Right lobe of liver (tissue), 6 donors: ENCODE measurements around the gene C2CD3. TPM values are rescaled to one million over a fixed set of nuclear protein-coding genes. Genes with fewer than 3 reads are reported as not detected.
"Not testable (repeated sequence)": the region's sequence is repeated elsewhere in the genome, so short reads cannot be mapped to it uniquely, and the experiment has no call there.

ENCODE experiments used
- ATAC-seq, 4 donors: fragments of 200-7000 bp; cut with Tn5 transposase; one replicate each; pipeline ENCODE4 v1.9.1; 2020; ENCODE audit warnings: mild to moderate bottlenecking in 4 of 4, moderate library complexity in 4 of 4
- DNase-seq, 3 donors: peaks; one replicate each; pipeline ENCODE4 v3.0.0-alpha.2; 2020
- H3K27ac ChIP-seq, 3 donors: fragments of 200-600 bp; one replicate each; pipeline ENCODE4 v1.8.0; 2022
- H3K27me3 ChIP-seq, 2 donors: fragments of 200-600 bp; one replicate each; pipeline ENCODE4 v1.8.0; 2022
- H3K36me3 ChIP-seq, 4 donors: fragments of 200-600 bp; sonication (generic) in 1 of 4; one replicate each; pipeline versions ENCODE4 v1.5.1 to v1.8.0; 2017 to 2022; ENCODE audit warnings: control low read depth in 1 of 4
- H3K4me1 ChIP-seq, 4 donors: fragments of 200-600 bp; sonication (generic) in 1 of 4; one replicate each; pipeline versions ENCODE4 v1.5.1 to v1.8.0; 2017 to 2022; ENCODE audit warnings: control low read depth in 1 of 4
- H3K4me3 ChIP-seq, 3 donors: fragments of 200-600 bp; one replicate each; pipeline ENCODE4 v1.8.0; 2022
- H3K9me3 ChIP-seq, 4 donors: fragments of 200-600 bp; sonication (generic) in 1 of 4; one replicate each; pipeline versions ENCODE4 v1.5.1 to v1.8.0; 2017 to 2022; ENCODE audit warnings: control low read depth in 1 of 4
- POLR2A ChIP-seq: fragments of 450-650 bp; IDR thresholded peaks from one replicate; pipeline ENCODE4 v1.6.1; 2017; ENCODE audit warnings: antibody characterized with exemption, mild to moderate bottlenecking
- WGBS: methylation state at CpG from one replicate; pipeline ENCODE4 v1.1.6; 2018; ENCODE audit warnings: low coverage, low lambda C conversion rate; ENCODE audit not compliant: insufficient coverage; ENCODE audit errors: missing lambda C conversion rate; 5-methylcytosine and 5-hydroxymethylcytosine counted together
- intact Hi-C, 2 donors: fragments of 100-400 bp; cut with DNase I; formaldehyde crosslinking; loops; one replicate each; pipeline versions ENCODE4 v1.11.2 to v1.14.1; 2022
- total RNA-seq, 6 experiments: library from RNA; depleted of rRNA in 2 of 6; stranded (reverse); fragments of >200 nt in 2 of 6; fragmentation: NEBNext Ultra II Directional in 3 of 6; extraction: Animal tissue kit (Norgen Biotek cat#: 25700) in 3 of 6; gene quantifications; one replicate each; pipeline versions ENCODE4 v1.1.0 to v1.2.4, GENCODE V29; 2016 to 2023
- TF ChIP-seq, protein P1 (sequence below), 4 donors: fragments of 200-600 bp in 3 of 4; fragments of 450-650 bp in 1 of 4; IDR thresholded peaks; one replicate each; pipeline versions ENCODE4 v1.5.1 to v1.8.0; 2016 to 2022; ENCODE audit warnings: antibody characterized with exemption in 4 of 4, mild to moderate bottlenecking in 2 of 4
- donor health status: DM: no; HTN: yes; CAD: no.
- donor health status: DM: no; HTN: no; CAD: no.
- donor health status: DM: no; HTN: no; CAD: no.
- donor health status: DM: no; HTN: yes; CAD: no.
- donor health status: DM: no; HTN: yes; CAD: no.

Gene C2CD3
- total RNA-seq, 6 experiments from 2014 or later = 4.8 to 9.6 (median 7.4) TPM

DNA sequence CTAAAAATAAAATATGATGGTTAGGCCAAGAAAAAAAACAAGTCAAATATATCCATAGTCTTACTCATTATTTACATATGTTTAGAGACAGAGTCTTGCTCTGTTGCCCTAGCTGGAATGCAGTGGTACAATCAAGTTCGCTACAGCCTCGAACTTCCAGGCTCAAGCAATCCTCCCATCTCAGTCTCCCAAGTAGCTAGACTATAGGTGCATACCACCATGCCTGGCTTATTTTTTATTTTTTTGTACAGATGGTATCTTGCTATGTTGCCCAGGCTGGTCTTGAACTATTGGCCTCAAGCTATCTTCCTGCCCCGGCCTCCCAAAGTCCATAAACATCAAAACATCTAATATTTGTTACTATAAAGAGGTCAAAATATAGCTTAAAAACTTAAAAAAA is 36.1 kb downstream of the C2CD3 start:
- no peak for TF ChIP-seq POLR2A
- TF ChIP-seq, protein P1, sequence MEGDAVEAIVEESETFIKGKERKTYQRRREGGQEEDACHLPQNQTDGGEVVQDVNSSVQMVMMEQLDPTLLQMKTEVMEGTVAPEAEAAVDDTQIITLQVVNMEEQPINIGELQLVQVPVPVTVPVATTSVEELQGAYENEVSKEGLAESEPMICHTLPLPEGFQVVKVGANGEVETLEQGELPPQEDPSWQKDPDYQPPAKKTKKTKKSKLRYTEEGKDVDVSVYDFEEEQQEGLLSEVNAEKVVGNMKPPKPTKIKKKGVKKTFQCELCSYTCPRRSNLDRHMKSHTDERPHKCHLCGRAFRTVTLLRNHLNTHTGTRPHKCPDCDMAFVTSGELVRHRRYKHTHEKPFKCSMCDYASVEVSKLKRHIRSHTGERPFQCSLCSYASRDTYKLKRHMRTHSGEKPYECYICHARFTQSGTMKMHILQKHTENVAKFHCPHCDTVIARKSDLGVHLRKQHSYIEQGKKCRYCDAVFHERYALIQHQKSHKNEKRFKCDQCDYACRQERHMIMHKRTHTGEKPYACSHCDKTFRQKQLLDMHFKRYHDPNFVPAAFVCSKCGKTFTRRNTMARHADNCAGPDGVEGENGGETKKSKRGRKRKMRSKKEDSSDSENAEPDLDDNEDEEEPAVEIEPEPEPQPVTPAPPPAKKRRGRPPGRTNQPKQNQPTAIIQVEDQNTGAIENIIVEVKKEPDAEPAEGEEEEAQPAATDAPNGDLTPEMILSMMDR (IDR thresholded peaks at IDR 0.05) = no peak
- ATAC-seq = no peak
- intact Hi-C loops = no loop called here
- Histone ChIP-seq H3K27ac (no peak overlapping the region), H3K9me3 (no peaks in the 10 kb centered on the region), H3K4me1 (no peaks in the 10 kb centered on the region), H3K4me3 (no peak overlapping the region), H3K36me3 (peaks cover 0 to 7% (median 0%) of the 10 kb centered on the region in 4 donors), H3K27me3 (no peaks in the 10 kb centered on the region)
- no peak for DNase-seq
- 96% methylated on average over 3 of the region's 3 CpGs for WGBS

DNA sequence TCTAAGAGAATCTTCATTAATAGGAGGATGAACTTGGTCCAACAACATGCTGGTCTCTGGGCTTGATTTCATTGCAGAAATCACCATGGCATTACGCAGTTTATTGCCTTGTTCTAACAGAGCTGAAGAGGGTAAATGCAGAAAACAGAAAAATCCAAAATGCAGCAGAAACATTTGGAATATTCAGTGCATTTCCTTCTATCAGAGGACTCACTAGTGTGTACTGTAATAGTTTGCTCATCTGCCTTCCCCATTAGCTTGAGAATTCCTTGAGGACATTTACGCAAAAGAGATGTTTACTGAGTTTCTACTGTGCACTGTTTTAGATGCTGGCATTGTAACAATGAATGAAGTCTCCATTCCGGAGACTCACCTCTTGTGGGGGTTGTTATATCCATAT is 37.4 kb downstream of the C2CD3 start:
- peaks cover 0 to 7% (median 0%) of the 10 kb centered on the region in 4 donors for H3K36me3 ChIP-seq
- DNase-seq (no peak), ATAC-seq (no peak)
- intact Hi-C loops = no loop called here
- H3K9me3 ChIP-seq = no peaks in the 10 kb centered on the region
- H3K27ac ChIP-seq = no peak overlapping the region
- no peaks in the 10 kb centered on the region for H3K4me1 ChIP-seq
- no peaks in the 10 kb centered on the region for H3K27me3 ChIP-seq
- no peak overlapping the region for H3K4me3 ChIP-seq
- TF ChIP-seq, protein P1 (IDR thresholded peaks at IDR 0.05) = no peak
- no peak for TF ChIP-seq POLR2A
- 97% methylated on average over 3 of the region's 3 CpGs for WGBS

DNA sequence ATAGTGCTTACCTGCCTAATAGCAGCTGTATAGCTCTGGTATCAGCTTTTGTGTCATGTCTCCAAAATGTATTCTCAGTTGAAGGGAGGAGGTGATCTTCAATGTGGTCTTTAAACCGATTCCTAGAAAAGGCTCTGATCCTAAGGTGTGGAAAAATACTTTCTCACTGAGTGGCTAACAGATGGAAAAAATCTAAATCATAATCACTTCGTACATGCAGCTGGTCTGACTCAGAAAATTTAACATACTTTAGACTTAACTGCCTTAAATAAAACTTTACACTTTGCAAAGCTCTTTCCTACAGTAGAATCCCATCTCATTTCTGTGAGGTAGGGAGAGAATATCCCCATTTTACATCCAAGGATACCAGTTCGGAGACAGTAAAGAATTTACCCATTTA is 38.0 kb downstream of the C2CD3 start:
- intact Hi-C loops = no loop called here
- H3K9me3 ChIP-seq = no peaks in the 10 kb centered on the region
- H3K27ac ChIP-seq = no peak overlapping the region
- TF ChIP-seq, protein P1 (IDR thresholded peaks at IDR 0.05) = no peak
- no peak for TF ChIP-seq POLR2A
- no peak for ATAC-seq
- no peaks in the 10 kb centered on the region for H3K27me3 ChIP-seq
- no peak for DNase-seq
- peaks cover 0 to 7% (median 0%) of the 10 kb centered on the region in 4 donors for H3K36me3 ChIP-seq
- no peaks in the 10 kb centered on the region for H3K4me1 ChIP-seq
- WGBS = 95% methylated on average over 3 of the region's 3 CpGs
- no peak overlapping the region for H3K4me3 ChIP-seq

DNA sequence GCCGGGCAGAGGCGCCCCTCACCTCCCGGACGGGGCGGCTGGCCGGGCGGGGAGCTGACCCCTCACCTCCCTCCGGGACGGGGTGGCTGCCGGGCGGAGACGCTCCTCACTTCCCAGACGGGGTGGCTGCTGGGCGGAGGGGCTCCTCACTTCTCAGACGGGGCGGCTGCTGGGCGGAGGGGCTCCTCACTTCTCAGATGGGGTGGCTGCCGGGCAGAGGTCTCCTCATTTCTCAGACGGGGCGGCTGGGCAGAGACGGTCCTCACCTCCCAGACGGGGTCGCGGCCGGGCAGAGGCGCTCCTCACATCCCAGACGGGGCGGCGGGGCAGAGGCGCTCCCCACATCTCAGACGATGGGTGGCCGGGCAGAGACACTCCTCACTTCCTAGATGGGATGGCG is 41.7 kb downstream of the C2CD3 start:
- no CpG with 5 or more reads among the region's 33 CpGs for WGBS
- H3K9me3 ChIP-seq, H3K4me1 ChIP-seq, H3K4me3 ChIP-seq, H3K36me3 ChIP-seq, H3K27ac ChIP-seq, ATAC-seq, intact Hi-C loops, DNase-seq, H3K27me3 ChIP-seq: not testable (repeated sequence)

DNA sequence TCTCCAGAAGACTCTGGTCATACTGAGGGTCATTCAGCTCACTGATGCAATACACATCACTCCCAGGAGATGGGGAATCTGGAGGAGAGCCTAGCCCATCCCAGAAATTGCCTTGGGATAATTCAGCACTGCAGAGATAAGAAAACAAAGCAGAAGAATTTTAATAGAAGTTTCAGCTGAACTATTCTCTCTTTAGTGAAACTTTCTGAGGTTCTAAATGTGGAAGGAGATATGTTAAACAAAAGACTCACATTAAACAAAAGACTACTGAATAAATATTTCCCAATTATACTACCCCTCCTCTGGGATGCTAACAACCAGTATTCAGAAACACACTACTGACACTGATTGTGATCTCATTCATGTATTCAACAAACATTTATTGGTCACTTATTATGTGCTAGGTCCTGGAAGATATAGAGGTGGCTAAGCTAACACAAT is 47.8 kb downstream of the C2CD3 start:
- Histone ChIP-seq H3K27me3 (no peaks in the 10 kb centered on the region), H3K4me1 (no peaks in the 10 kb centered on the region), H3K4me3 (no peak overlapping the region), H3K36me3 (no peaks in the 10 kb centered on the region), H3K9me3 (no peaks in the 10 kb centered on the region), H3K27ac (no peak overlapping the region)
- TF ChIP-seq, protein P1 (IDR thresholded peaks at IDR 0.05) = no peak
- TF ChIP-seq POLR2A = no peak
- ATAC-seq = no peak
- intact Hi-C loops = no loop called here
- no peak for DNase-seq
